GM12878 (cell line): ENCODE data around the gene TNRC6B. TPM values are rescaled to one million over a fixed set of nuclear protein-coding genes. Genes with fewer than 3 reads are reported as not detected.

ENCODE experiments used
- ATAC-seq: fragments of 200-7000 bp; cut with Tn5 transposase; 3 replicates; pipeline ENCODE4 v1.9.1; 2020; ENCODE audit warnings: mild to moderate bottlenecking, moderate library complexity
- BruUV-seq: library from RNA; stranded (reverse); fragments of 400-500 nt; replicated peaks from 2 replicates; lab custom pipeline; 2021; lab: Mats Ljungman, UMichigan
- CTCF ChIA-PET: fragments of 300-600 bp; sonication (Branson Sonifier 250); formaldehyde crosslinking; extraction: SDS; loops from one replicate; lab custom pipeline; 2021; ENCODE audit warnings: inconsistent platforms; lab: Yijun Ruan, JAX
- POLR2A ChIA-PET: fragments of 350-600 bp; formaldehyde crosslinking; extraction: SDS; loops from one replicate; lab custom pipeline; 2021; ENCODE audit warnings: inconsistent platforms; lab: Charles Lee
- RAD21 ChIA-PET: fragments of 300-600 bp; sonication (Branson Sonifier 250); formaldehyde crosslinking; loops from one replicate; lab custom pipeline; 2023; ENCODE audit warnings: antibody characterized with exemption; ENCODE audit not compliant: unreplicated experiment; lab: Charles Lee
- SMC1A ChIA-PET: fragments of 300-600 bp; sonication (Branson Sonifier 250); formaldehyde crosslinking; loops from one replicate; lab custom pipeline; 2023; ENCODE audit not compliant: unreplicated experiment, uncharacterized antibody; lab: Charles Lee
- DNase-seq: peaks from one replicate; pipeline ENCODE4 v3.0.0-alpha.2; 2011; ENCODE audit warnings: low read depth, low spot score
- FAIRE-seq: peaks from 3 replicates; lab custom pipeline; 2011; peaks lifted over from hg19 to GRCh38; lab: Jason Lieb, UNC
- H2AFZ ChIP-seq: 2 replicates; pipeline ENCODE4 v1.6.0; 2011; ENCODE audit warnings: low read depth, low read length, control low read depth; ENCODE audit not compliant: control insufficient read depth
- H3K27ac ChIP-seq: 2 replicates; pipeline ENCODE4 v1.5.1; 2011; ENCODE audit warnings: control low read depth; ENCODE audit not compliant: control insufficient read depth, insufficient read depth
- H3K27me3 ChIP-seq, 2 experiments: replicated peaks in 1 of 2; 2 replicates each; pipeline versions ENCODE4 v1.6.0 to v1.6.1; 2011; ENCODE audit warnings: low read length in 1 of 2; ENCODE audit not compliant: control insufficient read depth in 2 of 2, insufficient read depth in 2 of 2
- H3K36me3 ChIP-seq, 2 experiments: 2 replicates each; pipeline ENCODE4 v1.5.1; 2011; ENCODE audit warnings: low read length in 1 of 2; ENCODE audit not compliant: control insufficient read depth in 2 of 2, insufficient read depth in 2 of 2
- H3K4me1 ChIP-seq: 2 replicates; pipeline ENCODE4 v1.6.1; 2011; ENCODE audit warnings: mild to moderate bottlenecking, low read length, moderate library complexity, mixed read lengths; ENCODE audit not compliant: control insufficient read depth, insufficient read depth
- H3K4me2 ChIP-seq: 2 replicates; pipeline ENCODE4 v1.6.0; 2011; ENCODE audit warnings: control low read depth; ENCODE audit not compliant: control insufficient read depth, insufficient read depth
- H3K4me3 ChIP-seq: fragments of 200-600 bp; sonication (generic); 2 replicates; pipeline ENCODE4 v1.5.1; 2016
- H3K79me2 ChIP-seq: 2 replicates; pipeline ENCODE4 v1.6.0; 2011; ENCODE audit warnings: low read length; ENCODE audit not compliant: control insufficient read depth, insufficient read depth
- H3K9ac ChIP-seq: 2 replicates; pipeline ENCODE4 v1.8.0; 2011; ENCODE audit warnings: low read length, control low read depth, mixed read lengths; ENCODE audit not compliant: control insufficient read depth, insufficient read depth
- H3K9me3 ChIP-seq: replicated peaks from 3 replicates; pipeline ENCODE4 v1.5.1; 2011; ENCODE audit warnings: mild to moderate bottlenecking, low read length; ENCODE audit not compliant: control insufficient read depth, insufficient read depth
- H4K20me1 ChIP-seq: 2 replicates; pipeline ENCODE4 v1.6.0; 2011; ENCODE audit not compliant: control insufficient read depth, insufficient read depth
- BCLAF1 ChIP-seq: fragments of 450-650 bp; IDR thresholded peaks from 2 replicates; pipeline ENCODE4 v1.6.1; 2017; ENCODE audit warnings: antibody characterized with exemption, mild to moderate bottlenecking, moderate library complexity
- BRCA1 ChIP-seq: IDR thresholded peaks from 2 replicates; pipeline ENCODE4 v1.6.1; 2011; ENCODE audit warnings: low read depth, low read length, improper control_type of control experiment
- FOXK2 ChIP-seq: fragments of 450-650 bp; IDR thresholded peaks from 2 replicates; pipeline ENCODE4 v1.6.1; 2017; ENCODE audit warnings: mild to moderate bottlenecking, moderate library complexity
- JUND ChIP-seq: IDR thresholded peaks from 2 replicates; pipeline ENCODE4 v1.6.1; 2012; ENCODE audit warnings: low read depth, mild to moderate bottlenecking, low read length, improper control_type of control experiment, moderate library complexity
- MTA2 ChIP-seq: fragments of 450-650 bp; IDR thresholded peaks from 2 replicates; pipeline ENCODE4 v1.6.1; 2016; ENCODE audit warnings: low read depth, mild to moderate bottlenecking, moderate library complexity
- PAX5 ChIP-seq: IDR thresholded peaks from 2 replicates; pipeline ENCODE4 v1.6.1; 2011; ENCODE audit warnings: low read depth, low read length, borderline replicate concordance
- SREBF2 ChIP-seq: IDR thresholded peaks from 2 replicates; pipeline ENCODE4 v1.6.1; 2012; ENCODE audit warnings: mild to moderate bottlenecking, low read length
- TARDBP ChIP-seq: IDR thresholded peaks from 2 replicates; pipeline ENCODE4 v1.6.1; 2016; ENCODE audit warnings: borderline replicate concordance
- YY1 ChIP-seq: IDR thresholded peaks from 2 replicates; pipeline ENCODE4 v1.6.1; 2011; ENCODE audit warnings: low read depth, mild to moderate bottlenecking, low read length
- ZNF384 ChIP-seq: IDR thresholded peaks from 2 replicates; pipeline ENCODE4 v1.6.1; 2012; ENCODE audit warnings: low read depth, mild to moderate bottlenecking, low read length, improper control_type of control experiment, borderline replicate concordance
- ZNF592 ChIP-seq: fragments of 450-650 bp; IDR thresholded peaks from 2 replicates; pipeline ENCODE4 v1.6.1; 2017; ENCODE audit warnings: mild to moderate bottlenecking, moderate library complexity
- WGBS: methylation state at CpG from one replicate; pipeline ENCODE4 v1.1.6; 2016; ENCODE audit warnings: low lambda C conversion rate; ENCODE audit not compliant: insufficient replicate concordance, insufficient coverage; ENCODE audit errors: missing lambda C conversion rate; 5-methylcytosine and 5-hydroxymethylcytosine counted together
- in situ Hi-C: fragments of 300-500 bp; cut with MboI; formaldehyde crosslinking; loops from 9 replicates; pipeline ENCODE4 v1.14.3; 2018; ENCODE audit warnings: mixed read lengths
- intact Hi-C: fragments of 100-400 bp; cut with micrococcal nuclease; formaldehyde crosslinking; loops from one replicate; pipeline ENCODE4 v1.14.2; 2022; ENCODE audit not compliant: unreplicated experiment
- polyA plus RNA-seq, 11 experiments: library from polyadenylated mRNA; depleted of rRNA in 4 of 11; unstranded in 6 of 11; stranded (reverse) in 5 of 11; fragments of >200 nt; fragmentation: Nextera tagmentation in 4 of 11; fragmentation: Illumina TruSeq in 1 of 11; extraction: Ambion mirVana in 4 of 11; extraction: Trizol in 1 of 11; gene quantifications; 1 replicate in 1 of 11; 2 replicates in 10 of 11; pipeline versions ENCODE4 v1.2.1 to v1.2.3, GENCODE V29; 2011 to 2016; ENCODE audit warnings: inconsistent platforms in 2 of 11, missing spikeins in 2 of 11, low read depth in 1 of 11
- total RNA-seq, 4 experiments: library from RNA; depleted of rRNA in 3 of 4; stranded (reverse); fragments of >200 nt in 3 of 4; fragmentation: Illumina TruSeq in 1 of 4; extraction: Trizol in 1 of 4; gene quantifications; 2 replicates each; pipeline versions ENCODE4 v1.2.1 to v1.2.3, GENCODE V29; 2013 to 2021
- TF ChIP-seq, protein P1 (sequence below): IDR thresholded peaks from 2 replicates; pipeline ENCODE4 v1.6.1; 2011; ENCODE audit warnings: mild to moderate bottlenecking, low read depth, low read length, moderate library complexity; ENCODE audit not compliant: insufficient replicate concordance

TNRC6B gene
- total and polyA plus RNA-seq, 10 of the 15 experiments (the other 5 are each of a cell fraction or from before 2014, with no cell fraction given), result 3.6 to 32.8 (median 16.4) TPM

DNA sequence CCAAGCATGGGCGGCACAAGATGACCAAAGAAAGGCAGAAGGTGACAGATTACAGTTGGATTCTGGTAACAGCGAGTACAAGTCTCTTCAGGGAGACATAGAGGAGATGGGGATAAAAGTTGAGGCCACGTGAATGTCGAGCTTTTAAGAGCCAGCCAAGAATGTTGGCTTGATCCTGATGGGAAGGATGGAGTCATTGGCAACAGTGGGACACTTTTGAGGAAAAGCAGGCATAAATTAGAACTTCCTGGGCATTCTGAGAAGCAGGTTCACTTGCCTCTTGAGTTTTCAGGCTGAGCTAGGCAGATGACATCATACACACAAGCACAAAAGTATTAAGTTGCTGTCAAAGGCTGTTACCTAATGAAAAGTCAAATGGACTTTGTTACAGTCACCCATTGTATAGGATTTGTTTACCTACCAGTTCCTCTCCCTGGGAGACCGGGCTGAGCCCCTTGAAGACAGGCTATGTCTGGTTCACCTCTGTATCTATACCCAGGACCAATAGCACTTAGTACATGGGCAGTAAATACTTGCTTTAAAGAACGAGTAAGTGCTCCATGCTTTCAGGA lies 41.1 kb downstream of the TNRC6B start:
- ChIA-PET POLR2A (no interaction called here), CTCF (no interaction called here), RAD21 (interaction anchor here (0.9 kb wide), 1 partner anchor 41 kb away, joined by 3 read pairs; the partner anchor contains the start of gene TNRC6B), SMC1A (interaction anchor here (0.8 kb wide), 1 partner anchor 153 kb away, joined by 3 read pairs; no protein-coding TSS in a partner anchor)
- Histone ChIP-seq H3K36me3 (peaks cover 3 to 8% of the 10 kb centered on the region in 2 experiments; a peak in 3 of 4 replicates), H3K4me2 (no peak overlapping the region), H4K20me1 (peaks cover 5% of the 10 kb centered on the region; the same call in 1 of the 2 replicates), H2AFZ (no peak overlapping the region), H3K27me3 (no peaks in the 10 kb centered on the region), H3K4me1 (peaks cover 26% of the 10 kb centered on the region), H3K9ac (no peak overlapping the region), H3K4me3 (no peak overlapping the region), H3K27ac (no peak overlapping the region), H3K9me3 (no peaks in the 10 kb centered on the region), H3K79me2 (peaks cover 61% of the 10 kb centered on the region)
- 90% methylated on average over 6 of the region's 6 CpGs for WGBS
- DNase-seq (no peak), ATAC-seq (no peak), FAIRE-seq (no peak)
- intact Hi-C loops, result no loop called here
- TF ChIP-seq BCLAF1 (no peak), TARDBP (no peak), BRCA1 (no peak), PAX5 (no peak), SREBF2 (no peak), JUND (no peak), FOXK2 (no peak), MTA2 (no peak), YY1 (no peak), ZNF384 (no peak), ZNF592 (no peak)
- TF ChIP-seq, protein P1, sequence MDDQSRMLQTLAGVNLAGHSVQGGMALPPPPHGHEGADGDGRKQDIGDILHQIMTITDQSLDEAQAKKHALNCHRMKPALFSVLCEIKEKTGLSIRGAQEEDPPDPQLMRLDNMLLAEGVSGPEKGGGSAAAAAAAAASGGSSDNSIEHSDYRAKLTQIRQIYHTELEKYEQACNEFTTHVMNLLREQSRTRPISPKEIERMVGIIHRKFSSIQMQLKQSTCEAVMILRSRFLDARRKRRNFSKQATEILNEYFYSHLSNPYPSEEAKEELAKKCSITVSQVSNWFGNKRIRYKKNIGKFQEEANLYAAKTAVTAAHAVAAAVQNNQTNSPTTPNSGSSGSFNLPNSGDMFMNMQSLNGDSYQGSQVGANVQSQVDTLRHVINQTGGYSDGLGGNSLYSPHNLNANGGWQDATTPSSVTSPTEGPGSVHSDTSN, result no peak
- no TSS peak for BruUV-seq
- in situ Hi-C loops, result no loop called here
